Measurements from ENCODE around the gene SPATA6L.

DNA sequence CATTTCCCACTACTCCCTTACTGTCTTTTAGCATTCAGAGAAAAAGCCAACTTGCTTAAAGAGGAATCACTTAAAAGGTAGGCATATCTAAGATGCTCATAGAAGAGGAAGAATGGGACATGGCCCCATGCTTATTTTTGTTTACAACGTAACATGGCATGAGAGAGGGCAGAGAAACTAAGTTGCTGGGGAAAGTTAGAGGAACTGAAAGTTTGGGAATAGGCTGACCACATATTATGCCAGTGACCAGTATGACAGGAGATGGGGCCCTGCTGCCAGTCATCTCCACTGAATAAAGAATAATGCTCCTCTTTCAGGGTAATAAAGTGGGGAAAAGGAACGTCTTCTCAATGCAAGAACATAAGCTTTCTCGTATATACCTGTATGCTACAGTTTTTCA, 2.3 kb downstream of the SPATA6L start:
- TF ChIP-seq CTCF (conservative IDR thresholded peaks at IDR 0.05) (no peak), EZH2 (IDR thresholded peaks at IDR 0.05; ENCODE audit: low read depth) (no peak)
